Gastroesophageal sphincter (tissue), 3 donors: ENCODE data around the gene ITIH1.

Experiments
- CTCF ChIP-seq, 4 experiments: fragments of 200-600 bp in 2 of 4; fragments of 450-650 bp in 2 of 4; sonication (generic) in 1 of 4; IDR thresholded peaks; one replicate each; pipeline ENCODE4 v1.5.1; 2017 to 2019; ENCODE audit warnings: antibody characterized with exemption in 4 of 4, mild to moderate bottlenecking in 2 of 4, moderate library complexity in 2 of 4
- EP300 ChIP-seq: sonication (generic); formaldehyde crosslinking; IDR thresholded peaks from one replicate; pipeline ENCODE4 v1.6.1; 2017; ENCODE audit warnings: antibody characterized with exemption, mild to moderate bottlenecking
- POLR2A ChIP-seq, 2 donors: fragments of 450-650 bp; IDR thresholded peaks; one replicate each; pipeline ENCODE4 v1.6.1; 2017; ENCODE audit warnings: antibody characterized with exemption in 2 of 2, mild to moderate bottlenecking in 2 of 2, moderate library complexity in 1 of 2

- no peak for TF ChIP-seq EP300
- TF ChIP-seq CTCF (IDR thresholded peaks at IDR 0.05): no peak
- no peak for TF ChIP-seq POLR2A (IDR thresholded peaks at IDR 0.05)
Observed at GRCh38 chr3:52792413-52792812, 15.0 kb downstream of the ITIH1 start.
